Upper lobe of right lung (tissue), 1 donor: ENCODE results near the gene IGLL1. TPM values are rescaled to one million over a fixed set of nuclear protein-coding genes. Genes with fewer than 3 reads are reported as not detected.
"Not testable (repeated sequence)": the region's sequence is repeated elsewhere in the genome, so short reads cannot be mapped to it uniquely, and the experiment has no call there.

Experiments
- ATAC-seq: fragments of 200-7000 bp; cut with Tn5 transposase; one replicate; pipeline ENCODE4 v1.9.1; 2020; ENCODE audit warnings: mild to moderate bottlenecking, moderate library complexity
- DNase-seq: peaks from one replicate; pipeline ENCODE4 v3.0.0-alpha.2; 2020
- H3K27ac ChIP-seq: fragments of 200-600 bp; one replicate; pipeline ENCODE4 v1.8.0; 2022
- H3K27me3 ChIP-seq: fragments of 200-600 bp; one replicate; pipeline ENCODE4 v1.8.0; 2022; ENCODE audit warnings: mild to moderate bottlenecking
- H3K36me3 ChIP-seq: fragments of 200-600 bp; one replicate; pipeline ENCODE4 v1.8.0; 2022
- H3K4me1 ChIP-seq: fragments of 200-600 bp; one replicate; pipeline ENCODE4 v1.8.0; 2022
- H3K4me3 ChIP-seq: fragments of 200-600 bp; one replicate; pipeline ENCODE4 v1.8.0; 2022; ENCODE audit warnings: mild to moderate bottlenecking
- H3K9me3 ChIP-seq: fragments of 200-600 bp; one replicate; pipeline ENCODE4 v1.8.0; 2022
- CTCF ChIP-seq: fragments of 200-600 bp; IDR thresholded peaks from one replicate; pipeline ENCODE4 v1.8.0; 2022; ENCODE audit warnings: antibody characterized with exemption
- intact Hi-C: fragments of 100-400 bp; cut with DNase I; formaldehyde crosslinking; loops from one replicate; pipeline ENCODE4 v1.11.0; 2022
- total RNA-seq: library from RNA; stranded (reverse); fragmentation: NEBNext Ultra II Directional; extraction: Animal tissue kit (Norgen Biotek cat#: 25700); gene quantifications from one replicate; pipeline ENCODE4 v1.2.1, GENCODE V29; 2021
- donor health status: DM: no; HTN: yes; CAD: no; lungs with severe emphysema.

The IGLL1 gene
- total RNA-seq, 1 donor from 2014 or later: not detected

- Histone ChIP-seq H3K36me3 (no peaks in the 10 kb centered on the region), H3K27ac (no peak overlapping the region), H3K9me3 (no peaks in the 10 kb centered on the region), H3K27me3 (no peaks in the 10 kb centered on the region), H3K4me3 (no peak overlapping the region), H3K4me1 (no peaks in the 10 kb centered on the region)
- no peak for TF ChIP-seq CTCF
- intact Hi-C loops: no loop called here
- ATAC-seq: no peak
- DNase-seq: peak; percentile 54
Measured at GRCh38 chr22:23548501-23549197, 31.4 kb downstream of the IGLL1 start.

GRCh38 chr22:23547818-23548500, 32.1 kb downstream of the IGLL1 start:
- DNase-seq: peak; percentile 15
- Histone ChIP-seq H3K9me3 (no peaks in the 10 kb centered on the region), H3K27me3 (no peaks in the 10 kb centered on the region), H3K27ac (no peak overlapping the region), H3K4me1 (no peaks in the 10 kb centered on the region), H3K4me3 (no peak overlapping the region), H3K36me3 (no peaks in the 10 kb centered on the region)
- intact Hi-C loops: no loop called here
- TF ChIP-seq CTCF: no peak
- no peak for ATAC-seq

GRCh38 chr22:23547382-23547781, 32.7 kb downstream of the IGLL1 start:
- H3K27me3 ChIP-seq, H3K36me3 ChIP-seq, DNase-seq, intact Hi-C loops, ATAC-seq, H3K4me3 ChIP-seq, H3K4me1 ChIP-seq, H3K9me3 ChIP-seq, H3K27ac ChIP-seq: not testable (repeated sequence)

- Histone ChIP-seq H3K36me3 (no peaks in the 10 kb centered on the region), H3K27me3 (no peaks in the 10 kb centered on the region), H3K4me3 (no peak overlapping the region), H3K4me1 (peaks cover 4% of the 10 kb centered on the region), H3K9me3 (no peaks in the 10 kb centered on the region), H3K27ac (no peak overlapping the region)
- DNase-seq (no peak), ATAC-seq (no peak)
- no peak for TF ChIP-seq CTCF
- intact Hi-C loops: no loop called here
Measured at GRCh38 chr22:23544852-23545251, 35.2 kb downstream of the IGLL1 start.

GRCh38 chr22:23543506-23544000, 36.5 kb downstream of the IGLL1 start:
- ATAC-seq, H3K4me1 ChIP-seq, H3K4me3 ChIP-seq, DNase-seq, H3K27ac ChIP-seq, H3K9me3 ChIP-seq, H3K27me3 ChIP-seq, intact Hi-C loops, H3K36me3 ChIP-seq: not testable (repeated sequence)

GRCh38 chr22:23542933-23543332, 37.2 kb downstream of the IGLL1 start:
- no peaks in the 10 kb centered on the region for H3K9me3 ChIP-seq
- intact Hi-C loops: no loop called here

GRCh38 chr22:23542391-23542790, 37.7 kb downstream of the IGLL1 start:
- ATAC-seq, H3K4me3 ChIP-seq, H3K27me3 ChIP-seq, H3K4me1 ChIP-seq, H3K9me3 ChIP-seq, DNase-seq, H3K36me3 ChIP-seq, H3K27ac ChIP-seq, intact Hi-C loops: not testable (repeated sequence)

More at GRCh38 chr22:23542933-23543332, 37.2 kb downstream of the IGLL1 start:
- no peak for TF ChIP-seq CTCF
- Histone ChIP-seq H3K36me3 (no peaks in the 10 kb centered on the region), H3K27me3 (no peaks in the 10 kb centered on the region), H3K27ac (no peak overlapping the region), H3K4me3 (no peak overlapping the region), H3K4me1 (peaks cover 4% of the 10 kb centered on the region)
- DNase-seq: no peak
- no peak for ATAC-seq
